Spleen (tissue), 11 donors: ENCODE results near the gene SLC7A6OS. TPM values are rescaled to one million over a fixed set of nuclear protein-coding genes. Genes with fewer than 3 reads are reported as not detected.
A peak's percentile ranks its signal among the peaks of the same experiment; 100 is the strongest.

Source experiments
- DNase-seq: peaks from one replicate; pipeline ENCODE4 v3.0.0-alpha.2; 2020
- H3K27ac ChIP-seq, 8 donors: fragments of 200-600 bp; sonication (generic) in 7 of 8; 1 replicate in 4 of 8; 2 replicates in 4 of 8; pipeline versions ENCODE4 v1.5.0 to v1.8.0; 2016 to 2021; ENCODE audit warnings: inconsistent platforms in 4 of 8, mild to moderate bottlenecking in 4 of 8, moderate library complexity in 1 of 8
- H3K27me3 ChIP-seq, 7 donors: fragments of 200-600 bp; sonication (generic) in 6 of 7; replicated peaks in 1 of 7; 1 replicate in 4 of 7; 2 replicates in 3 of 7; pipeline versions ENCODE4 v1.5.0 to v1.8.0; 2016 to 2021; ENCODE audit warnings: inconsistent platforms in 3 of 7, mild to moderate bottlenecking in 1 of 7
- H3K36me3 ChIP-seq, 6 donors: fragments of 200-600 bp; sonication (generic) in 5 of 6; 1 replicate in 4 of 6; 2 replicates in 2 of 6; pipeline versions ENCODE4 v1.5.0 to v1.8.0; 2016 to 2021; ENCODE audit warnings: inconsistent platforms in 2 of 6
- H3K4me1 ChIP-seq, 6 donors: fragments of 200-600 bp; sonication (generic) in 5 of 6; 1 replicate in 3 of 6; 2 replicates in 3 of 6; pipeline versions ENCODE4 v1.5.0 to v1.8.0; 2016 to 2021; ENCODE audit warnings: inconsistent platforms in 3 of 6
- H3K4me3 ChIP-seq, 8 donors: fragments of 200-600 bp; sonication (generic) in 7 of 8; 1 replicate in 4 of 8; 2 replicates in 4 of 8; pipeline versions ENCODE4 v1.5.0 to v1.8.0; 2016 to 2021; ENCODE audit warnings: inconsistent platforms in 4 of 8, mild to moderate bottlenecking in 4 of 8, moderate library complexity in 2 of 8
- H3K9me3 ChIP-seq, 8 donors: fragments of 200-600 bp; sonication (generic) in 7 of 8; 1 replicate in 4 of 8; 2 replicates in 4 of 8; pipeline versions ENCODE4 v1.5.0 to v1.8.0; 2016 to 2021; ENCODE audit warnings: inconsistent platforms in 4 of 8
- CTCF ChIP-seq, 11 experiments: fragments of 200-600 bp in 7 of 11; fragments of 450-650 bp in 4 of 11; sonication (generic) in 4 of 11; IDR thresholded peaks in 8 of 11; conservative IDR thresholded peaks in 3 of 11; 1 replicate in 7 of 11; 2 replicates in 4 of 11; pipeline versions ENCODE4 v1.4.0 to v1.8.0; 2016 to 2021; ENCODE audit warnings: antibody characterized with exemption in 11 of 11, inconsistent platforms in 4 of 11, mild to moderate bottlenecking in 1 of 11
- POLR2A ChIP-seq, 3 donors: fragments of 450-650 bp; IDR thresholded peaks; one replicate each; pipeline ENCODE4 v1.5.1; 2017; ENCODE audit warnings: antibody characterized with exemption in 3 of 3, mild to moderate bottlenecking in 1 of 3
- POLR2AphosphoS5 ChIP-seq, 3 donors: sonication (generic); formaldehyde crosslinking; IDR thresholded peaks; one replicate each; pipeline ENCODE4 v1.5.1; 2017; ENCODE audit warnings: antibody characterized with exemption in 3 of 3
- WGBS, 5 donors: extraction: QIAGEN DNeasy Blood & Tissue Kit in 3 of 5; methylation state at CpG; one replicate each; pipeline versions ENCODE4 v1.1.5 to v1.1.7; 2013 to 2018; 5-methylcytosine and 5-hydroxymethylcytosine counted together
- intact Hi-C: fragments of 100-400 bp; cut with DNase I; formaldehyde crosslinking; loops from one replicate; pipeline ENCODE4 v1.15.0; 2023; ENCODE audit warnings: low total_unique reads
- polyA plus RNA-seq, 3 donors: library from polyadenylated mRNA; stranded (reverse); fragments of 200-250 nt; gene quantifications; one replicate each; pipeline ENCODE4 v1.2.1, GENCODE V29; 2013
- total RNA-seq, 7 donors: library from RNA; depleted of rRNA in 3 of 7; stranded (reverse); fragments of >200 nt in 3 of 7; fragmentation: NEBNext Ultra II Directional in 4 of 7; extraction: Animal tissue kit (Norgen Biotek cat#: 25700) in 4 of 7; gene quantifications; one replicate each; pipeline versions ENCODE4 v1.1.0 to v1.2.1, GENCODE V29; 2016 to 2021
- donor health status: healthy with polysubstance abuse.
- donor health status: DM: no; HTN: no; CAD: no; lungs with moderate emphysema.
- donor health status: DM: no; HTN: no; CAD: no.
- donor health status: Bipolar disorder and iron deficiency.
- donor health status: healthy.
- donor health status: DM: no; HTN: no; CAD: no.
- donor health status: DM: yes; HTN: yes; CAD: no.

The SLC7A6OS gene
- total and polyA plus RNA-seq, 10 donors = 7.5 to 30.6 (median 23.5) TPM

DNA sequence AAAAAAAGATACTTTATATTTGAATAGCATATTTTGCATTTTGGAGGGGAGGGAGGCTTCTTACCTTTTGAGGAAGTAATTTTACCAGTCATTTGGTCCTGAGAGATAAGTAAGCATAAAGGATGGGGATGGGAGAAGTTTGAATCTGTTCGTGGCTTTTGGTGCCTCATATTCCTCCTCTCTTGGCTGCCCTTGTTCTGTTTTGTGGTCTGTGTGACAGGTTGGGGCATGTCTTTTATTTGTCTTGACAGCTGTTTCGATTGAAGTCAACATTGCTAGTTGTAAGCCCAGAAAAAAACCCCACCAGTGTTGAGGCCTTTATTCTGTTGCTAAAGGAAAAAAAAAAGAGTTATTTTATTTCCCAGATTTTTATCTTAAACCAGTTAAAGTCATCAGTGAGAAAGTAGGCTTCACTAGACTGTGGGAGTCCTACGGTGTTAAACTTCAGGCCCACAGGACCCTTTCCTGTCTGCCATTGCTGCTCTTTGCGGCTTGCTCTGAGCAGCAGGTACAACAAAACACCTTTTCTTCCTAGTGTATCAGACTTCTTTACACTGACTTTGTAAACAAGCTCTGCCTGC lies 35.0 kb downstream of the SLC7A6OS start:
- H3K4me1 ChIP-seq = peaks cover 18 to 86% (median 52%) of the 10 kb centered on the region in 6 donors

GRCh38 chr16:68274441-68274840 lies 36.3 kb downstream of the SLC7A6OS start:
- no peaks in the 10 kb centered on the region for H3K27me3 ChIP-seq
- TF ChIP-seq POLR2AphosphoS5 (IDR thresholded peaks at IDR 0.05) = no peak
- no peak for TF ChIP-seq POLR2A (IDR thresholded peaks at IDR 0.05)
- no peak for TF ChIP-seq CTCF (IDR thresholded peaks at IDR 0.05 in 8 of 11, conservative IDR thresholded peaks at IDR 0.05 in 3 of 11)
- H3K36me3 ChIP-seq = peaks cover 0 to 93% (median 16%) of the 10 kb centered on the region in 6 donors
- 89 to 95% (median 91%) methylated on average over 4 of the region's 4 CpGs for WGBS, 5 donors
- no peak overlapping the region for H3K4me3 ChIP-seq
- intact Hi-C loops = no loop called here
- no peak for DNase-seq
- H3K27ac ChIP-seq = peak overlapping the region in 6 of 8 donors; percentile 27 to 73 (median 60)
- peaks cover 18 to 86% (median 52%) of the 10 kb centered on the region in 6 donors for H3K4me1 ChIP-seq
- H3K9me3 ChIP-seq = no peaks in the 10 kb centered on the region

More for the DNA sequence above, 35.0 kb downstream of the SLC7A6OS start:
- WGBS, 5 donors = 29 to 44% (median 38%) methylated on average over 4 of the region's 4 CpGs
- Histone ChIP-seq H3K27me3 (no peaks in the 10 kb centered on the region), H3K36me3 (peaks cover 0 to 88% (median 16%) of the 10 kb centered on the region in 6 donors), H3K27ac (peak overlapping the region; percentile 19 to 73 (median 60)), H3K4me3 (no peak overlapping the region), H3K9me3 (no peaks in the 10 kb centered on the region)
- DNase-seq = no peak
- intact Hi-C loops = no loop called here
- TF ChIP-seq POLR2A (IDR thresholded peaks at IDR 0.05) (no peak), CTCF (IDR thresholded peaks at IDR 0.05 in 8 of 11, conservative IDR thresholded peaks at IDR 0.05 in 3 of 11) (no peak), POLR2AphosphoS5 (IDR thresholded peaks at IDR 0.05) (no peak)

DNA sequence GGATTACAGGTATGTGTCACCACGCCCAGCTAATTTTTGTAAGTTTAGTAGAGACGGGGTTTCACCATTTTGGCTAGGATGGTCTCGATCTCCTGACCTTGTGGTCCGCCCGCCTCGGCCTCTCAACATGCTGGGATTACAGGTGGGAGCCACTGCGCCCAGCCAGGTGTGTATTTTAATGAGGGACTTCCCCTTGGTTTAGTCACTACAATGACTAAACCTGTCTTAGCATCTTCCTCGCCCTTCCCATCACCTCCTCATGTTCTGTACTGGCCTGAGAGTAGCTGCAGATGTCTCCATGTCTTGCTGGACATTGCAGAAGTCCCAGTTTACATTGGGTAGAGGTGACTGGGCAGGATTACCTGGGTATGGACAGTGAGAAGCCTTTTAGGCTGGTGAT lies 36.9 kb downstream of the SLC7A6OS start:
- Histone ChIP-seq H3K9me3 (no peaks in the 10 kb centered on the region), H3K4me3 (no peak overlapping the region), H3K4me1 (peaks cover 18 to 87% (median 54%) of the 10 kb centered on the region in 6 donors), H3K36me3 (peaks cover 0 to 89% (median 16%) of the 10 kb centered on the region in 6 donors), H3K27ac (peak overlapping the region in 5 of 8 donors; percentile 27 to 73 (median 62)), H3K27me3 (no peaks in the 10 kb centered on the region)
- TF ChIP-seq POLR2AphosphoS5 (IDR thresholded peaks at IDR 0.05) (no peak), CTCF (IDR thresholded peaks at IDR 0.05 in 8 of 11, conservative IDR thresholded peaks at IDR 0.05 in 3 of 11) (no peak), POLR2A (IDR thresholded peaks at IDR 0.05) (no peak)
- intact Hi-C loops = no loop called here
- DNase-seq = no peak
- WGBS, 5 donors = 79 to 90% (median 85%) methylated on average over 8 of the region's 8 CpGs

- Histone ChIP-seq H3K4me3 (no peak overlapping the region), H3K9me3 (no peaks in the 10 kb centered on the region), H3K36me3 (peaks cover 0 to 84% (median 16%) of the 10 kb centered on the region in 6 donors), H3K27me3 (no peaks in the 10 kb centered on the region), H3K4me1 (peaks cover 18 to 92% (median 58%) of the 10 kb centered on the region in 6 donors), H3K27ac (peak overlapping the region in 7 of 8 donors; percentile 3 to 73 (median 48))
- no peak for DNase-seq
- 84 to 95% (median 93%) methylated on average over 5 of the region's 5 CpGs for WGBS, 5 donors
- intact Hi-C loops = no loop called here
- no peak for TF ChIP-seq POLR2AphosphoS5 (IDR thresholded peaks at IDR 0.05)
- no peak for TF ChIP-seq CTCF (IDR thresholded peaks at IDR 0.05 in 8 of 11, conservative IDR thresholded peaks at IDR 0.05 in 3 of 11)
- no peak for TF ChIP-seq POLR2A (IDR thresholded peaks at IDR 0.05)
Observed at GRCh38 chr16:68273459-68273858, 37.3 kb downstream of the SLC7A6OS start.
